ENCODE results near the gene GAS1. TPM values are rescaled to one million over a fixed set of nuclear protein-coding genes. Genes with fewer than 3 reads are reported as not detected.

GAS1 gene
- total and polyA plus RNA-seq, 3 experiments from 2014 or later, result 0.42 to 1.2 (median 0.55) TPM

GRCh38 chr9:86944796-86945727, 2.2 kb downstream of the GAS1 start:
- Mint-ChIP-seq H3K9me3 (no peaks in the 10 kb centered on the region), H3K27me3 (peaks cover 32 to 42% of the 10 kb centered on the region in 2 donors), H3K27ac (peak overlapping the region in 5 of 8 donors; percentile 5 to 61 (median 38)), H3K4me1 (peaks cover 17 to 24% (median 20%) of the 10 kb centered on the region in 3 donors), H3K4me3 (peak overlapping the region; percentile 64 to 82 (median 78)), H3K36me3 (peaks cover 0 to 2% (median 0%) of the 10 kb centered on the region in 3 donors)
- Histone ChIP-seq H3K27ac (ENCODE audit: low read depth, low read length) (no peak overlapping the region), H3K36me3 (ENCODE audit: insufficient read depth, low read length) (no peaks in the 10 kb centered on the region), H3K4me1 (ENCODE audit: insufficient read depth, low read length) (peaks cover 15% of the 10 kb centered on the region), H3K27me3 (ENCODE audit: insufficient read depth, low read length, poor library complexity, severe bottlenecking) (peaks cover 27% of the 10 kb centered on the region), H3K4me3 (ENCODE audit: low read length) (peak overlapping the region; percentile 2), H3K9me3 (ENCODE audit: low read length) (no peaks in the 10 kb centered on the region)
- CTCF ChIA-PET, result no interaction called here
- DNase-seq, result no peak
- POLR2A ChIA-PET, result no interaction called here

- Histone ChIP-seq H3K27me3 (ENCODE audit: insufficient read depth, low read length, poor library complexity, severe bottlenecking) (peaks cover 36% of the 10 kb centered on the region), H3K4me1 (ENCODE audit: insufficient read depth, low read length) (peaks cover 9% of the 10 kb centered on the region), H3K4me3 (ENCODE audit: low read length) (no peak overlapping the region), H3K9me3 (ENCODE audit: low read length) (no peaks in the 10 kb centered on the region), H3K36me3 (ENCODE audit: insufficient read depth, low read length) (no peaks in the 10 kb centered on the region), H3K27ac (ENCODE audit: low read depth, low read length) (no peak overlapping the region)
- Mint-ChIP-seq H3K9me3 (no peaks in the 10 kb centered on the region), H3K4me1 (peaks cover 10 to 14% (median 13%) of the 10 kb centered on the region in 3 donors), H3K36me3 (peaks cover 0 to 2% (median 2%) of the 10 kb centered on the region in 3 donors), H3K27me3 (peaks cover 41 to 58% of the 10 kb centered on the region in 2 donors), H3K27ac (no peak overlapping the region), H3K4me3 (peak overlapping the region in 1 of 7 donors; percentile 51)
- DNase-seq, result no peak
- ChIA-PET CTCF (interaction anchor here (0.8 kb wide), 1 partner anchor 10 kb away, joined by 3 read pairs; no protein-coding TSS in a partner anchor), POLR2A (no interaction called here)
These were observed 3.8 kb downstream of the GAS1 start for GRCh38 chr9:86943201-86944113.

- Histone ChIP-seq H3K36me3 (ENCODE audit: insufficient read depth, low read length) (no peaks in the 10 kb centered on the region), H3K4me1 (ENCODE audit: insufficient read depth, low read length) (peaks cover 9% of the 10 kb centered on the region), H3K27me3 (ENCODE audit: insufficient read depth, low read length, poor library complexity, severe bottlenecking) (peaks cover 36% of the 10 kb centered on the region), H3K27ac (ENCODE audit: low read depth, low read length) (no peak overlapping the region), H3K9me3 (ENCODE audit: low read length) (no peaks in the 10 kb centered on the region), H3K4me3 (ENCODE audit: low read length) (no peak overlapping the region)
- Mint-ChIP-seq H3K36me3 (peaks cover 0 to 2% (median 1%) of the 10 kb centered on the region in 3 donors), H3K27me3 (peaks cover 41 to 58% of the 10 kb centered on the region in 2 donors), H3K27ac (no peak overlapping the region), H3K4me3 (peak overlapping the region in 1 of 7 donors; percentile 51), H3K9me3 (peaks cover 0 to 2% (median 0%) of the 10 kb centered on the region in 5 donors), H3K4me1 (peaks cover 7 to 9% (median 7%) of the 10 kb centered on the region in 3 donors)
- CTCF ChIA-PET, result interaction anchor here (0.8 kb wide), 1 partner anchor 9 kb away, joined by 3 read pairs; no protein-coding TSS in a partner anchor
- POLR2A ChIA-PET, result no interaction called here
- DNase-seq, result no peak
These were observed 4.8 kb downstream of the GAS1 start for GRCh38 chr9:86942281-86943200.

- H3K27me3 ChIP-seq (ENCODE audit: insufficient read depth, low read length, poor library complexity, severe bottlenecking), result peaks cover 36% of the 10 kb centered on the region
These were observed 6.1 kb downstream of the GAS1 start for GRCh38 chr9:86941197-86941596.

GRCh38 chr9:86940774-86941173, 6.5 kb downstream of the GAS1 start:
- Mint-ChIP-seq H3K36me3 (peaks cover 0 to 2% (median 0%) of the 10 kb centered on the region in 3 donors), H3K9me3 (peaks cover 0 to 2% (median 0%) of the 10 kb centered on the region in 5 donors), H3K4me1 (peaks cover 7% of the 10 kb centered on the region in 3 donors), H3K27ac (no peak overlapping the region), H3K4me3 (no peak overlapping the region), H3K27me3 (peaks cover 45 to 58% of the 10 kb centered on the region in 2 donors)
- Histone ChIP-seq H3K4me1 (ENCODE audit: insufficient read depth, low read length) (peaks cover 8% of the 10 kb centered on the region), H3K36me3 (ENCODE audit: insufficient read depth, low read length) (no peaks in the 10 kb centered on the region), H3K4me3 (ENCODE audit: low read length) (no peak overlapping the region), H3K27me3 (ENCODE audit: insufficient read depth, low read length, poor library complexity, severe bottlenecking) (peaks cover 36% of the 10 kb centered on the region), H3K9me3 (ENCODE audit: low read length) (no peaks in the 10 kb centered on the region), H3K27ac (ENCODE audit: low read depth, low read length) (no peak overlapping the region)
- CTCF ChIA-PET, result no interaction called here
- no peak for DNase-seq
- POLR2A ChIA-PET, result no interaction called here

More at GRCh38 chr9:86941197-86941596, 6.1 kb downstream of the GAS1 start:
- POLR2A ChIA-PET, result no interaction called here
- CTCF ChIA-PET, result no interaction called here
- Mint-ChIP-seq H3K9me3 (peaks cover 0 to 2% (median 0%) of the 10 kb centered on the region in 5 donors), H3K4me3 (no peak overlapping the region), H3K27me3 (peaks cover 43 to 58% of the 10 kb centered on the region in 2 donors), H3K36me3 (peaks cover 0 to 2% (median 0%) of the 10 kb centered on the region in 3 donors), H3K4me1 (peaks cover 7 to 9% (median 7%) of the 10 kb centered on the region in 3 donors), H3K27ac (no peak overlapping the region)
- no peak overlapping the region for H3K27ac ChIP-seq (ENCODE audit: low read depth, low read length)
- no peaks in the 10 kb centered on the region for H3K36me3 ChIP-seq (ENCODE audit: insufficient read depth, low read length)
- peaks cover 9% of the 10 kb centered on the region for H3K4me1 ChIP-seq (ENCODE audit: insufficient read depth, low read length)
- no peak for DNase-seq
- no peak overlapping the region for H3K4me3 ChIP-seq (ENCODE audit: low read length)
- H3K9me3 ChIP-seq (ENCODE audit: low read length), result no peaks in the 10 kb centered on the region

GRCh38 chr9:86939891-86940290, 7.4 kb downstream of the GAS1 start:
- Histone ChIP-seq H3K4me3 (ENCODE audit: low read length) (no peak overlapping the region), H3K27ac (ENCODE audit: low read depth, low read length) (no peak overlapping the region), H3K4me1 (ENCODE audit: insufficient read depth, low read length) (no peaks in the 10 kb centered on the region), H3K36me3 (ENCODE audit: insufficient read depth, low read length) (no peaks in the 10 kb centered on the region), H3K27me3 (ENCODE audit: insufficient read depth, low read length, poor library complexity, severe bottlenecking) (peaks cover 36% of the 10 kb centered on the region), H3K9me3 (ENCODE audit: low read length) (no peaks in the 10 kb centered on the region)
- POLR2A ChIA-PET, result no interaction called here
- Mint-ChIP-seq H3K27ac (no peak overlapping the region), H3K27me3 (peaks cover 42 to 57% of the 10 kb centered on the region in 2 donors), H3K4me3 (no peak overlapping the region), H3K9me3 (peaks cover 0 to 2% (median 0%) of the 10 kb centered on the region in 5 donors), H3K4me1 (peaks cover 1 to 2% (median 2%) of the 10 kb centered on the region in 3 donors), H3K36me3 (peaks cover 0 to 2% (median 0%) of the 10 kb centered on the region in 3 donors)
- CTCF ChIA-PET, result no interaction called here
- DNase-seq, result no peak

- Histone ChIP-seq H3K4me3 (ENCODE audit: low read length) (no peak overlapping the region), H3K4me1 (ENCODE audit: insufficient read depth, low read length) (no peaks in the 10 kb centered on the region), H3K27me3 (ENCODE audit: insufficient read depth, low read length, poor library complexity, severe bottlenecking) (peaks cover 36% of the 10 kb centered on the region), H3K36me3 (ENCODE audit: insufficient read depth, low read length) (no peaks in the 10 kb centered on the region), H3K27ac (ENCODE audit: low read depth, low read length) (no peak overlapping the region), H3K9me3 (ENCODE audit: low read length) (no peaks in the 10 kb centered on the region)
- ChIA-PET POLR2A (no interaction called here), CTCF (no interaction called here)
- Mint-ChIP-seq H3K4me1 (no peaks in the 10 kb centered on the region), H3K27me3 (peaks cover 40 to 54% of the 10 kb centered on the region in 2 donors), H3K27ac (no peak overlapping the region), H3K9me3 (peaks cover 0 to 2% (median 0%) of the 10 kb centered on the region in 5 donors), H3K4me3 (no peak overlapping the region), H3K36me3 (peaks cover 0 to 2% (median 0%) of the 10 kb centered on the region in 3 donors)
- DNase-seq, result no peak
These were observed 8.0 kb downstream of the GAS1 start for GRCh38 chr9:86939321-86939720.
